Fibroblast of lung (primary cell): ENCODE results near the gene TMEM37. TPM values are rescaled to one million over a fixed set of nuclear protein-coding genes. Genes with fewer than 3 reads are reported as not detected.
"Not testable (repeated sequence)": the region's sequence is repeated elsewhere in the genome, so short reads cannot be mapped to it uniquely, and the experiment has no call there.

Source experiments
- DNase-seq, 2 donors: peaks; one replicate each; pipeline versions ENCODE4 v3.0.0 to v3.0.0-alpha.2; 2010; ENCODE audit warnings: low read depth in 2 of 2
- H2AFZ ChIP-seq: 2 replicates; pipeline ENCODE4 v1.5.1; 2012; ENCODE audit warnings: low read length, control low read depth, inconsistent platforms
- H3K27ac ChIP-seq: 2 replicates; pipeline ENCODE4 v1.5.1; 2011; ENCODE audit warnings: low read length, control low read depth; ENCODE audit not compliant: insufficient read depth
- H3K27me3 ChIP-seq: 2 replicates; pipeline ENCODE4 v1.5.1; 2011; ENCODE audit warnings: mild to moderate bottlenecking, low read length; ENCODE audit not compliant: control insufficient read depth, insufficient read depth
- H3K36me3 ChIP-seq: 2 replicates; pipeline ENCODE4 v1.5.1; 2011; ENCODE audit warnings: low read length; ENCODE audit not compliant: control insufficient read depth, insufficient read depth
- H3K4me1 ChIP-seq: 2 replicates; pipeline ENCODE4 v1.5.1; 2011; ENCODE audit warnings: low read length; ENCODE audit not compliant: control insufficient read depth, insufficient read depth; ENCODE audit errors: extremely low read depth
- H3K4me2 ChIP-seq: 2 replicates; pipeline ENCODE4 v1.5.1; 2011; ENCODE audit warnings: low read length, control low read depth; ENCODE audit not compliant: insufficient read depth; ENCODE audit errors: extremely low read depth
- H3K4me3 ChIP-seq, 4 experiments: fragments of 200-600 bp in 1 of 4; sonication (generic) in 1 of 4; replicated peaks in 1 of 4; 2 replicates each; pipeline ENCODE4 v1.5.1; 2011 to 2016; ENCODE audit warnings: low read length in 4 of 4, low read depth in 3 of 4, mild to moderate bottlenecking in 3 of 4, control low read depth in 2 of 4, inconsistent platforms in 1 of 4, mixed read lengths in 1 of 4; ENCODE audit not compliant: insufficient read depth in 1 of 4; ENCODE audit errors: control extremely low read depth in 1 of 4
- H3K79me2 ChIP-seq: 2 replicates; pipeline ENCODE4 v1.5.1; 2012; ENCODE audit warnings: mild to moderate bottlenecking, low read length, inconsistent platforms; ENCODE audit not compliant: control insufficient read depth, insufficient read depth
- H3K9ac ChIP-seq: 2 replicates; pipeline ENCODE4 v1.5.1; 2011; ENCODE audit warnings: mild to moderate bottlenecking, low read length, control low read depth; ENCODE audit not compliant: insufficient read depth
- H3K9me3 ChIP-seq: 2 replicates; pipeline ENCODE4 v1.5.1; 2012; ENCODE audit warnings: low read depth, low read length; ENCODE audit not compliant: control insufficient read depth, insufficient read depth
- H4K20me1 ChIP-seq: 2 replicates; pipeline ENCODE4 v1.5.1; 2011; ENCODE audit warnings: low read length; ENCODE audit not compliant: control insufficient read depth, insufficient read depth; ENCODE audit errors: extremely low read depth
- CTCF ChIP-seq, 2 donors: IDR thresholded peaks in 1 of 2; conservative IDR thresholded peaks in 1 of 2; 1 replicate in 1 of 2; 2 replicates in 1 of 2; pipeline ENCODE4 v1.5.1; 2011 to 2012; ENCODE audit warnings: low read length in 2 of 2, control low read depth in 1 of 2, inconsistent platforms in 1 of 2, low read depth in 1 of 2, mild to moderate bottlenecking in 1 of 2
- EZH2 ChIP-seq: IDR thresholded peaks from 2 replicates; pipeline ENCODE4 v1.5.1; 2012; ENCODE audit warnings: low read length, control low read depth, mild to moderate bottlenecking; ENCODE audit errors: missing control alignments
- polyA plus RNA-seq, 2 donors: library from polyadenylated mRNA; depleted of rRNA in 1 of 2; stranded (reverse) in 1 of 2; unstranded in 1 of 2; fragments of >200 nt; gene quantifications; 2 replicates each; pipeline ENCODE4 v1.2.1, GENCODE V29; 2011 to 2012; ENCODE audit warnings: missing spikeins in 1 of 2
- total RNA-seq: library from RNA; depleted of rRNA; stranded (reverse); fragments of >200 nt; gene quantifications from 2 replicates; pipeline ENCODE4 v1.2.1, GENCODE V29; 2014

Gene TMEM37
- total and polyA plus RNA-seq, 2 donors (not counting 1 experiment from before 2014, with no cell fraction given), result 0.50 to 0.99 TPM

- DNase-seq, result no peak
- no peak for TF ChIP-seq CTCF (conservative IDR thresholded peaks at IDR 0.05 in 1 of 2, IDR thresholded peaks at IDR 0.05 in 1 of 2; ENCODE audit: low read depth in 1 of 2, low read length in 2 of 2)
- TF ChIP-seq EZH2, result no peak
- no peak overlapping the region for H3K4me2 ChIP-seq
Measured at GRCh38 chr2:119402645-119403560, 28.8 kb upstream of the TMEM37 start.

GRCh38 chr2:119403618-119404017 is 28.0 kb upstream of the TMEM37 start:
- not testable (repeated sequence) for H2AFZ ChIP-seq, DNase-seq, H3K4me2 ChIP-seq, H3K9ac ChIP-seq, H3K4me1 ChIP-seq, H4K20me1 ChIP-seq, H3K9me3 ChIP-seq, H3K36me3 ChIP-seq, H3K4me3 ChIP-seq, H3K79me2 ChIP-seq, H3K27ac ChIP-seq, H3K27me3 ChIP-seq

More at GRCh38 chr2:119402645-119403560, 28.8 kb upstream of the TMEM37 start:
- Histone ChIP-seq H3K27ac (no peak overlapping the region), H3K9me3 (no peaks in the 10 kb centered on the region), H3K36me3 (no peaks in the 10 kb centered on the region), H3K79me2 (no peaks in the 10 kb centered on the region), H3K4me3 (no peak overlapping the region), H2AFZ (no peak overlapping the region), H3K27me3 (peaks cover 4% of the 10 kb centered on the region), H3K9ac (no peak overlapping the region), H4K20me1 (no peaks in the 10 kb centered on the region), H3K4me1 (no peaks in the 10 kb centered on the region)

GRCh38 chr2:119405151-119405550 is 26.5 kb upstream of the TMEM37 start:
- Histone ChIP-seq H3K9ac (no peak overlapping the region), H3K4me2 (no peak overlapping the region), H3K79me2 (no peaks in the 10 kb centered on the region), H2AFZ (no peak overlapping the region), H3K9me3 (no peaks in the 10 kb centered on the region), H3K27me3 (no peaks in the 10 kb centered on the region), H3K4me1 (no peaks in the 10 kb centered on the region), H3K27ac (no peak overlapping the region), H4K20me1 (no peaks in the 10 kb centered on the region), H3K36me3 (no peaks in the 10 kb centered on the region), H3K4me3 (no peak overlapping the region)
- TF ChIP-seq CTCF (conservative IDR thresholded peaks at IDR 0.05 in 1 of 2, IDR thresholded peaks at IDR 0.05 in 1 of 2; ENCODE audit: low read depth in 1 of 2, low read length in 2 of 2) (no peak), EZH2 (no peak)
- no peak for DNase-seq
